T-cell (primary cell): ENCODE results near the gene SF1. TPM values are rescaled to one million over a fixed set of nuclear protein-coding genes. Genes with fewer than 3 reads are reported as not detected.

Experiments used
- ATAC-seq, 4 experiments: fragments of 200-7000 bp in 3 of 4; fragments of 150-1000 bp in 1 of 4; cut with Tn5 transposase; replicated peaks in 1 of 4; 1 replicate in 3 of 4; 2 replicates in 1 of 4; pipeline ENCODE4 v1.10.0; 2021; ENCODE audit warnings: moderate library complexity in 3 of 4, mild to moderate bottlenecking in 2 of 4, moderate number of reproducible peaks in 1 of 4
- CTCF ChIA-PET, 2 donors: fragments of 300-600 bp; sonication (Branson Sonifier 250); formaldehyde crosslinking; loops; one replicate each; lab custom pipeline; 2022; ENCODE audit warnings: antibody characterized with exemption in 2 of 2; lab: Charles Lee
- POLR2A ChIA-PET, 2 donors: fragments of 300-600 bp; sonication (Branson Sonifier 250); formaldehyde crosslinking; loops; one replicate each; lab custom pipeline; 2022; ENCODE audit warnings: antibody characterized with exemption in 2 of 2; lab: Charles Lee
- DNase-seq, 35 experiments: peaks; one replicate each; pipeline versions ENCODE4 v3.0.0 to v3.0.0-alpha.2; 2013 to 2023
- H3K27ac ChIP-seq: one replicate; pipeline ENCODE4 v1.5.1; 2013; ENCODE audit warnings: low read length
- H3K27me3 ChIP-seq, 2 experiments: replicated peaks in 1 of 2; 1 replicate in 1 of 2; 2 replicates in 1 of 2; pipeline versions ENCODE4 v1.6.1 to v1.7.0; 2013; ENCODE audit warnings: low read length in 1 of 2, mixed read lengths in 1 of 2; ENCODE audit not compliant: control insufficient read depth in 2 of 2, insufficient read depth in 2 of 2; ENCODE audit errors: extremely low read depth in 1 of 2
- H3K36me3 ChIP-seq, 2 donors: 1 replicate in 1 of 2; 2 replicates in 1 of 2; pipeline versions ENCODE4 v1.6.1 to v1.7.0; 2013; ENCODE audit warnings: low read length in 1 of 2; ENCODE audit not compliant: control insufficient read depth in 2 of 2, insufficient read depth in 1 of 2; ENCODE audit errors: extremely low read depth in 1 of 2
- H3K4me1 ChIP-seq, 2 experiments: 1 replicate in 1 of 2; 2 replicates in 1 of 2; pipeline versions ENCODE4 v1.6.1 to v1.7.0; 2013; ENCODE audit warnings: low read length in 2 of 2, mixed read lengths in 1 of 2; ENCODE audit not compliant: insufficient read depth in 2 of 2, control insufficient read depth in 1 of 2; ENCODE audit errors: extremely low read depth in 1 of 2
- H3K4me3 ChIP-seq, 2 donors: 1 replicate in 1 of 2; 2 replicates in 1 of 2; pipeline versions ENCODE4 v1.5.1 to v1.7.0; 2013; ENCODE audit warnings: mild to moderate bottlenecking in 2 of 2, low read length in 1 of 2, moderate library complexity in 1 of 2; ENCODE audit not compliant: control insufficient read depth in 1 of 2; ENCODE audit errors: extremely low read depth in 1 of 2
- H3K9me3 ChIP-seq: 2 replicates; pipeline ENCODE4 v1.7.0; 2013
- H3K27ac Mint-ChIP-seq, 2 donors: one replicate each; pipeline ENCODE4 v1.8.0; 2020 to 2021; ENCODE audit warnings: mild to moderate bottlenecking in 2 of 2, mixed read lengths in 2 of 2
- H3K27me3 Mint-ChIP-seq, 2 donors: one replicate each; pipeline ENCODE4 v1.8.0; 2021 to 2022; ENCODE audit warnings: mixed read lengths in 2 of 2
- H3K36me3 Mint-ChIP-seq: one replicate; pipeline ENCODE4 v1.8.0; 2021; ENCODE audit warnings: mixed read lengths
- H3K4me1 Mint-ChIP-seq, 3 donors: one replicate each; pipeline ENCODE4 v1.8.0; 2020 to 2022; ENCODE audit warnings: mixed read lengths in 3 of 3, mild to moderate bottlenecking in 1 of 3
- H3K4me3 Mint-ChIP-seq, 3 donors: one replicate each; pipeline ENCODE4 v1.8.0; 2020 to 2022; ENCODE audit warnings: mild to moderate bottlenecking in 3 of 3, mixed read lengths in 3 of 3, moderate library complexity in 3 of 3
- H3K9me3 Mint-ChIP-seq, 3 donors: one replicate each; pipeline ENCODE4 v1.8.0; 2020 to 2022; ENCODE audit warnings: mixed read lengths in 3 of 3
- WGBS: methylation state at CpG from one replicate; pipeline ENCODE4 v1.1.5; 2013; ENCODE audit warnings: missing lambda C conversion rate; ENCODE audit not compliant: insufficient coverage; 5-methylcytosine and 5-hydroxymethylcytosine counted together
- total RNA-seq, 35 experiments: library from RNA in 6 of 35; stranded (reverse) in 6 of 35; fragments of 120-200 nt in 1 of 35; gene quantifications; one replicate each; pipeline versions ENCODE4 v1.2.1 to v1.2.4 and lab custom pipeline; 2013 to 2026

The SF1 gene
- total RNA-seq, 5 donors from 2014 or later (not counting 1 experiment from before 2014, with no cell fraction given) = 670 to 1,510 (median 732) TPM

GRCh38 chr11:64801561-64802369 is 23.4 kb upstream of the SF1 start:
- DNase-seq (peak in 1 of 35 experiments; percentile 22), ATAC-seq (no peak)
- H3K27me3 ChIP-seq = no peaks in the 10 kb centered on the region
- peaks cover 20% of the 10 kb centered on the region for H3K36me3 Mint-ChIP-seq
- H3K4me3 Mint-ChIP-seq = peak overlapping the region; percentile 75 to 86 (median 81)
- peak overlapping the region; percentile 70 to 77 for H3K4me3 ChIP-seq
- peak overlapping the region; percentile 78 for H3K27ac ChIP-seq
- ChIA-PET CTCF (no interaction called here), POLR2A (no interaction called here)
- peaks cover 24 to 56% of the 10 kb centered on the region in 2 donors for H3K36me3 ChIP-seq
- H3K27ac Mint-ChIP-seq = peak overlapping the region; percentile 85 to 90
- H3K4me1 ChIP-seq = peaks cover 6 to 44% of the 10 kb centered on the region in 2 experiments
- WGBS = 46% methylated on average over 11 of the region's 13 CpGs
- no peaks in the 10 kb centered on the region for H3K9me3 Mint-ChIP-seq
- H3K4me1 Mint-ChIP-seq = peaks cover 25 to 39% (median 31%) of the 10 kb centered on the region in 3 donors
- H3K27me3 Mint-ChIP-seq = no peaks in the 10 kb centered on the region
- H3K9me3 ChIP-seq = no peaks in the 10 kb centered on the region

GRCh38 chr11:64801158-64801464 is 22.8 kb upstream of the SF1 start:
- no peaks in the 10 kb centered on the region for H3K9me3 ChIP-seq
- WGBS = 96% methylated on average over 8 of the region's 9 CpGs
- peak overlapping the region; percentile 78 for H3K27ac ChIP-seq
- ATAC-seq (no peak), DNase-seq (no peak)
- H3K4me3 ChIP-seq = no peak overlapping the region
- H3K27me3 ChIP-seq = no peaks in the 10 kb centered on the region
- Mint-ChIP-seq H3K9me3 (no peaks in the 10 kb centered on the region), H3K4me3 (peak overlapping the region; percentile 36 to 86 (median 81)), H3K27ac (peak overlapping the region; percentile 85 to 90), H3K4me1 (peaks cover 20 to 39% (median 32%) of the 10 kb centered on the region in 3 donors), H3K27me3 (no peaks in the 10 kb centered on the region), H3K36me3 (peaks cover 15% of the 10 kb centered on the region)
- POLR2A ChIA-PET = no interaction called here
- peaks cover 30 to 56% of the 10 kb centered on the region in 2 donors for H3K36me3 ChIP-seq
- H3K4me1 ChIP-seq = peaks cover 6 to 48% of the 10 kb centered on the region in 2 experiments
- CTCF ChIA-PET = interaction anchor here in 1 of 2 donors (1.5 kb wide), 1 partner anchor 13 kb away, joined by 3 read pairs; no protein-coding TSS in a partner anchor

DNA sequence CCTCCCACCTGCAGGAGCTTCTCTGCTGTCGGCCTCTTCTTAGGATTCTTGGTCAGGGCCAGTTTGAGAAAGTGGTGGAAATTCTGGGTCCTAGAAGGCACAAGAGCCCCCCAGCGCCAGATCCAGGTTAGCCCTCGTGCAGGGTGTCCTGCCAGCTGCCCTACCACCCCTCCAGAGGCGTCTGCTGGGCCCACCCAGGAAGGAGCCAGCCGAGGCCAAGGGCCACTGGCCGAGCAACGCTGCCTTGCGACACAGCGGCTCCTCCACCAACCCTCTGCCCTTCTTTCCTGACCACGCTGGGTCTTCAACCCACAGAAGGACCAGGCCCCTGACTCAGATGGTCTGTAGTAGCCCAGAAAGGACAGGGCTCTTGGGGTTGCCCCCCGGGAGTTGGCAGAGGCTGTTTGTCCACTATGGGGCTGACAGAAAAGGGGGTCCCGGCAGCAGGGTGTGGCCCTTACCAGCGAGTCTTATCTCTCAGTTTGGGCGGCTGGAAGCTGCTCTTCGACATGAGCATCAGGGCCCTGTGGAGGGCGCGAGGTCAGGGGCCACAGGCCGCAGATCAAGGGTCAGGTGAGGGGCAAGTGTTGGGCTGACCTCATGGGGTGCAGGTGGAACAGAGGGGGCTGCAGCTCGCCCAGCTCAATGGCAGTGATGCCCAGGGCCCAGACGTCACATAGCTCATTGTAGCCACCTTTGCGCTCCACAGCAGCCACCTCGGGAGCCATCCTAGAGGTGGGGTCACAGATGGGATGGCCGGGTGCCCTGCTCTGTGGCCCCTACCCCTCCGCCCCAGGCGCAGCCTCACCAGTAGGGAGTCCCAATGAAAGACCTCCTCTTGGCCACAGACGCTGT is 22.2 kb upstream of the SF1 start:
- Mint-ChIP-seq H3K27me3 (no peaks in the 10 kb centered on the region), H3K27ac (peak overlapping the region; percentile 85 to 90), H3K36me3 (peaks cover 9% of the 10 kb centered on the region), H3K9me3 (no peaks in the 10 kb centered on the region), H3K4me1 (peaks cover 20 to 43% (median 36%) of the 10 kb centered on the region in 3 donors), H3K4me3 (peak overlapping the region; percentile 36 to 86 (median 81))
- Histone ChIP-seq H3K27me3 (no peaks in the 10 kb centered on the region), H3K9me3 (no peaks in the 10 kb centered on the region), H3K36me3 (peaks cover 30 to 56% of the 10 kb centered on the region in 2 donors), H3K27ac (no peak overlapping the region), H3K4me1 (peaks cover 6 to 48% of the 10 kb centered on the region in 2 experiments), H3K4me3 (no peak overlapping the region)
- WGBS = 91% methylated on average over 17 of the region's 26 CpGs
- DNase-seq = no peak
- ChIA-PET CTCF (interaction anchor here in 1 of 2 donors (1.5 kb wide), 1 partner anchor 12 kb away, joined by 3 read pairs; no protein-coding TSS in a partner anchor), POLR2A (no interaction called here)
- ATAC-seq = no peak

GRCh38 chr11:64799623-64800302 is 21.4 kb upstream of the SF1 start:
- Mint-ChIP-seq H3K27ac (peak overlapping the region; percentile 65 to 71), H3K27me3 (no peaks in the 10 kb centered on the region), H3K4me1 (peaks cover 25 to 46% (median 39%) of the 10 kb centered on the region in 3 donors), H3K9me3 (no peaks in the 10 kb centered on the region), H3K36me3 (peaks cover 12% of the 10 kb centered on the region), H3K4me3 (no peak overlapping the region)
- Histone ChIP-seq H3K36me3 (peaks cover 23 to 49% of the 10 kb centered on the region in 2 donors), H3K27ac (no peak overlapping the region), H3K4me1 (peaks cover 6 to 50% of the 10 kb centered on the region in 2 experiments), H3K27me3 (no peaks in the 10 kb centered on the region), H3K4me3 (no peak overlapping the region), H3K9me3 (no peaks in the 10 kb centered on the region)
- DNase-seq (no peak), ATAC-seq (no peak)
- POLR2A ChIA-PET = no interaction called here
- 94% methylated on average over 6 of the region's 14 CpGs for WGBS
- CTCF ChIA-PET = interaction anchor here (0.5 to 1.5 kb wide), 2 partner anchors 10 to 11 kb away, joined by 3 read pairs; no protein-coding TSS in a partner anchor

GRCh38 chr11:64799256-64799622 is 20.9 kb upstream of the SF1 start:
- Histone ChIP-seq H3K4me3 (no peak overlapping the region), H3K4me1 (peaks cover 6 to 50% of the 10 kb centered on the region in 2 experiments), H3K27ac (no peak overlapping the region), H3K36me3 (peaks cover 23 to 48% of the 10 kb centered on the region in 2 donors), H3K9me3 (no peaks in the 10 kb centered on the region), H3K27me3 (no peaks in the 10 kb centered on the region)
- POLR2A ChIA-PET = no interaction called here
- Mint-ChIP-seq H3K36me3 (peaks cover 15% of the 10 kb centered on the region), H3K9me3 (no peaks in the 10 kb centered on the region), H3K4me1 (peaks cover 30 to 50% (median 43%) of the 10 kb centered on the region in 3 donors), H3K4me3 (no peak overlapping the region), H3K27me3 (no peaks in the 10 kb centered on the region), H3K27ac (peak overlapping the region; percentile 65 to 71)
- ATAC-seq = no peak
- WGBS = 93% methylated on average over 2 of the region's 7 CpGs
- DNase-seq = no peak
- CTCF ChIA-PET = interaction anchor here in 1 of 2 donors (0.5 kb wide), 1 partner anchor 10 kb away, joined by 3 read pairs; no protein-coding TSS in a partner anchor
